GM23338 (cell line): Measurements from ENCODE around the gene ABCA13. TPM values are rescaled to one million over a fixed set of nuclear protein-coding genes. Genes with fewer than 3 reads are reported as not detected.

Source experiments
- ATAC-seq: fragments of 200-7000 bp; cut with Tn5 transposase; 3 replicates; pipeline ENCODE4 v1.9.1; 2020
- DNase-seq: peaks from one replicate; pipeline ENCODE4 v3.0.0-alpha.2; 2015; ENCODE audit warnings: low spot score
- H2AFZ ChIP-seq: fragments of 200-600 bp; sonication (generic); 2 replicates; pipeline ENCODE4 v1.8.0; 2016; ENCODE audit warnings: antibody characterized with exemption, mild to moderate bottlenecking, moderate library complexity
- H3F3A ChIP-seq: fragments of 200-600 bp; sonication (generic); replicated peaks from 2 replicates; pipeline ENCODE4 v1.8.0; 2017; ENCODE audit warnings: antibody characterized with exemption, mixed run types, low read depth
- H3K27ac ChIP-seq: fragments of 200-600 bp; sonication (generic); 2 replicates; pipeline ENCODE4 v1.6.1; 2016; ENCODE audit warnings: low read depth
- H3K27me3 ChIP-seq: fragments of 200-600 bp; sonication (generic); 2 replicates; pipeline ENCODE4 v1.8.0; 2016; ENCODE audit warnings: mild to moderate bottlenecking, mixed run types, moderate library complexity; ENCODE audit not compliant: insufficient read depth
- H3K36me3 ChIP-seq: fragments of 200-600 bp; sonication (generic); 2 replicates; pipeline ENCODE4 v1.8.0; 2016; ENCODE audit warnings: mild to moderate bottlenecking; ENCODE audit not compliant: insufficient read depth
- H3K4me1 ChIP-seq: fragments of 200-600 bp; sonication (generic); 2 replicates; pipeline ENCODE4 v1.8.0; 2016; ENCODE audit warnings: mild to moderate bottlenecking, moderate library complexity; ENCODE audit not compliant: insufficient read depth
- H3K4me2 ChIP-seq: fragments of 200-600 bp; sonication (generic); 2 replicates; pipeline ENCODE4 v1.7.1; 2017; ENCODE audit warnings: mixed run types
- H3K4me3 ChIP-seq: fragments of 200-600 bp; sonication (generic); 2 replicates; pipeline ENCODE4 v1.6.1; 2016; ENCODE audit warnings: mixed run types
- H3K79me2 ChIP-seq: fragments of 200-600 bp; sonication (generic); replicated peaks from 2 replicates; pipeline ENCODE4 v1.8.0; 2017; ENCODE audit warnings: mild to moderate bottlenecking; ENCODE audit not compliant: insufficient read depth
- H3K9me2 ChIP-seq: fragments of 200-600 bp; sonication (generic); 2 replicates; pipeline ENCODE4 v1.8.0; 2017; ENCODE audit not compliant: insufficient read depth
- H4K20me1 ChIP-seq: fragments of 200-600 bp; sonication (generic); replicated peaks from 2 replicates; pipeline ENCODE4 v1.8.0; 2017; ENCODE audit warnings: mild to moderate bottlenecking; ENCODE audit not compliant: insufficient read depth
- H3K27ac Mint-ChIP-seq: 2 replicates; pipeline ENCODE4 v1.8.0; 2020; ENCODE audit warnings: inconsistent platforms, mild to moderate bottlenecking, moderate library complexity, mixed read lengths
- H3K27me3 Mint-ChIP-seq: 3 replicates; pipeline ENCODE4 v1.8.0; 2022; ENCODE audit warnings: low read depth, mild to moderate bottlenecking, moderate library complexity, mixed read lengths, inconsistent platforms; ENCODE audit not compliant: insufficient read depth, poor library complexity
- H3K36me3 Mint-ChIP-seq: 3 replicates; pipeline ENCODE4 v1.8.0; 2021; ENCODE audit warnings: low read depth, mild to moderate bottlenecking, inconsistent platforms, moderate library complexity, mixed read lengths
- H3K4me1 Mint-ChIP-seq: 3 replicates; pipeline ENCODE4 v1.8.0; 2020; ENCODE audit warnings: mild to moderate bottlenecking, inconsistent platforms, mixed read lengths
- H3K4me3 Mint-ChIP-seq: 3 replicates; pipeline ENCODE4 v1.8.0; 2021; ENCODE audit warnings: moderate library complexity, mild to moderate bottlenecking, inconsistent platforms, mixed read lengths
- H3K9me3 Mint-ChIP-seq: 3 replicates; pipeline ENCODE4 v1.8.0; 2020; ENCODE audit warnings: moderate library complexity, mild to moderate bottlenecking, inconsistent platforms, mixed read lengths
- EZH2 ChIP-seq: fragments of 200-600 bp; sonication (generic); IDR thresholded peaks from one replicate; pipeline ENCODE4 v1.8.0; 2017; ENCODE audit warnings: antibody characterized with exemption, mild to moderate bottlenecking, low read depth; ENCODE audit not compliant: unreplicated experiment
- EZH2phosphoT487 ChIP-seq: fragments of 200-600 bp; sonication (generic); IDR thresholded peaks from one replicate; pipeline ENCODE4 v1.8.1; 2018; ENCODE audit warnings: antibody characterized with exemption; ENCODE audit not compliant: unreplicated experiment
- STAT1 ChIP-seq: IDR thresholded peaks from one replicate; pipeline ENCODE4 v1.6.1; 2016; ENCODE audit warnings: antibody characterized with exemption; ENCODE audit not compliant: unreplicated experiment
- ZNF114 ChIP-seq: fragments of 250-450 bp; sonication (Bioruptor Pico); IDR thresholded peaks from 2 replicates; pipeline ENCODE4 v1.5.0; 2020; ENCODE audit warnings: mild to moderate bottlenecking, moderate library complexity
- ZNF331 ChIP-seq: fragments of 250-450 bp; sonication (Bioruptor Pico); IDR thresholded peaks from 2 replicates; pipeline ENCODE4 v1.5.0; 2020; ENCODE audit warnings: low read depth, mild to moderate bottlenecking, moderate library complexity
- polyA plus RNA-seq: library from polyadenylated mRNA; unstranded; fragments of >200 nt; fragmentation: Nextera tagmentation; extraction: Ambion mirVana; gene quantifications from 2 replicates; pipeline ENCODE4 v1.2.1, GENCODE V29; 2016
- total RNA-seq: library from RNA; depleted of rRNA; stranded (reverse); fragments of >200 nt; shearing (Covaris generic); gene quantifications from 2 replicates; pipeline ENCODE4 v1.2.3, GENCODE V29; 2014
- TF ChIP-seq, protein P1 (sequence below): fragments of 250-450 bp; sonication (Bioruptor Pico); IDR thresholded peaks from 2 replicates; pipeline ENCODE4 v1.5.0; 2020; ENCODE audit warnings: mild to moderate bottlenecking, moderate library complexity
- TF ChIP-seq, protein P2 (sequence below): IDR thresholded peaks from one replicate; pipeline ENCODE4 v1.6.1; 2018; ENCODE audit warnings: antibody characterized with exemption; ENCODE audit not compliant: unreplicated experiment

ABCA13 gene
- total and polyA plus RNA-seq, 2 experiments from 2014 or later, result 0.21 TPM; not detected in 1

GRCh38 chr7:48173313-48173712, 2.1 kb downstream of the ABCA13 start (continued):
- TF ChIP-seq, protein P1, sequence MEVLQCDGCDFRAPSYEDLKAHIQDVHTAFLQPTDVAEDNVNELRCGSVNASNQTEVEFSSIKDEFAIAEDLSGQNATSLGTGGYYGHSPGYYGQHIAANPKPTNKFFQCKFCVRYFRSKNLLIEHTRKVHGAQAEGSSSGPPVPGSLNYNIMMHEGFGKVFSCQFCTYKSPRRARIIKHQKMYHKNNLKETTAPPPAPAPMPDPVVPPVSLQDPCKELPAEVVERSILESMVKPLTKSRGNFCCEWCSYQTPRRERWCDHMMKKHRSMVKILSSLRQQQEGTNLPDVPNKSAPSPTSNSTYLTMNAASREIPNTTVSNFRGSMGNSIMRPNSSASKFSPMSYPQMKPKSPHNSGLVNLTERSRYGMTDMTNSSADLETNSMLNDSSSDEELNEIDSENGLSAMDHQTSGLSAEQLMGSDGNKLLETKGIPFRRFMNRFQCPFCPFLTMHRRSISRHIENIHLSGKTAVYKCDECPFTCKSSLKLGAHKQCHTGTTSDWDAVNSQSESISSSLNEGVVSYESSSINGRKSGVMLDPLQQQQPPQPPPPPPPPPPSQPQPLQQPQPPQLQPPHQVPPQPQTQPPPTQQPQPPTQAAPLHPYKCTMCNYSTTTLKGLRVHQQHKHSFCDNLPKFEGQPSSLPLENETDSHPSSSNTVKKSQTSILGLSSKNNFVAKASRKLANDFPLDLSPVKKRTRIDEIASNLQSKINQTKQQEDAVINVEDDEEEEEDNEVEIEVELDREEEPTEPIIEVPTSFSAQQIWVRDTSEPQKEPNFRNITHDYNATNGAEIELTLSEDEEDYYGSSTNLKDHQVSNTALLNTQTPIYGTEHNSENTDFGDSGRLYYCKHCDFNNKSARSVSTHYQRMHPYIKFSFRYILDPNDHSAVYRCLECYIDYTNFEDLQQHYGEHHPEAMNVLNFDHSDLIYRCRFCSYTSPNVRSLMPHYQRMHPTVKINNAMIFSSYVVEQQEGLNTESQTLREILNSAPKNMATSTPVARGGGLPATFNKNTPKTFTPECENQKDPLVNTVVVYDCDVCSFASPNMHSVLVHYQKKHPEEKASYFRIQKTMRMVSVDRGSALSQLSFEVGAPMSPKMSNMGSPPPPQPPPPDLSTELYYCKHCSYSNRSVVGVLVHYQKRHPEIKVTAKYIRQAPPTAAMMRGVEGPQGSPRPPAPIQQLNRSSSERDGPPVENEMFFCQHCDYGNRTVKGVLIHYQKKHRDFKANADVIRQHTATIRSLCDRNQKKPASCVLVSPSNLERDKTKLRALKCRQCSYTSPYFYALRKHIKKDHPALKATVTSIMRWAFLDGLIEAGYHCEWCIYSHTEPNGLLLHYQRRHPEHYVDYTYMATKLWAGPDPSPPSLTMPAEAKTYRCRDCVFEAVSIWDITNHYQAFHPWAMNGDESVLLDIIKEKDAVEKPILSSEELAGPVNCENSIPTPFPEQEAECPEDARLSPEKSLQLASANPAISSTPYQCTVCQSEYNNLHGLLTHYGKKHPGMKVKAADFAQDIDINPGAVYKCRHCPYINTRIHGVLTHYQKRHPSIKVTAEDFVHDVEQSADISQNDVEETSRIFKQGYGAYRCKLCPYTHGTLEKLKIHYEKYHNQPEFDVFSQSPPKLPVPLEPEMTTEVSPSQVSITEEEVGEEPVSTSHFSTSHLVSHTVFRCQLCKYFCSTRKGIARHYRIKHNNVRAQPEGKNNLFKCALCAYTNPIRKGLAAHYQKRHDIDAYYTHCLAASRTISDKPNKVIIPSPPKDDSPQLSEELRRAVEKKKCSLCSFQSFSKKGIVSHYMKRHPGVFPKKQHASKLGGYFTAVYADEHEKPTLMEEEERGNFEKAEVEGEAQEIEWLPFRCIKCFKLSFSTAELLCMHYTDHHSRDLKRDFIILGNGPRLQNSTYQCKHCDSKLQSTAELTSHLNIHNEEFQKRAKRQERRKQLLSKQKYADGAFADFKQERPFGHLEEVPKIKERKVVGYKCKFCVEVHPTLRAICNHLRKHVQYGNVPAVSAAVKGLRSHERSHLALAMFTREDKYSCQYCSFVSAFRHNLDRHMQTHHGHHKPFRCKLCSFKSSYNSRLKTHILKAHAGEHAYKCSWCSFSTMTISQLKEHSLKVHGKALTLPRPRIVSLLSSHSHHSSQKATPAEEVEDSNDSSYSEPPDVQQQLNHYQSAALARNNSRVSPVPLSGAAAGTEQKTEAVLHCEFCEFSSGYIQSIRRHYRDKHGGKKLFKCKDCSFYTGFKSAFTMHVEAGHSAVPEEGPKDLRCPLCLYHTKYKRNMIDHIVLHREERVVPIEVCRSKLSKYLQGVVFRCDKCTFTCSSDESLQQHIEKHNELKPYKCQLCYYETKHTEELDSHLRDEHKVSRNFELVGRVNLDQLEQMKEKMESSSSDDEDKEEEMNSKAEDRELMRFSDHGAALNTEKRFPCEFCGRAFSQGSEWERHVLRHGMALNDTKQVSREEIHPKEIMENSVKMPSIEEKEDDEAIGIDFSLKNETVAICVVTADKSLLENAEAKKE, result no peak
- TF ChIP-seq ZNF114 (CRISPR knock-in tag), result no peak
- TF ChIP-seq EZH2, result no peak
- no peak for TF ChIP-seq EZH2phosphoT487
- TF ChIP-seq STAT1, result no peak

DNA sequence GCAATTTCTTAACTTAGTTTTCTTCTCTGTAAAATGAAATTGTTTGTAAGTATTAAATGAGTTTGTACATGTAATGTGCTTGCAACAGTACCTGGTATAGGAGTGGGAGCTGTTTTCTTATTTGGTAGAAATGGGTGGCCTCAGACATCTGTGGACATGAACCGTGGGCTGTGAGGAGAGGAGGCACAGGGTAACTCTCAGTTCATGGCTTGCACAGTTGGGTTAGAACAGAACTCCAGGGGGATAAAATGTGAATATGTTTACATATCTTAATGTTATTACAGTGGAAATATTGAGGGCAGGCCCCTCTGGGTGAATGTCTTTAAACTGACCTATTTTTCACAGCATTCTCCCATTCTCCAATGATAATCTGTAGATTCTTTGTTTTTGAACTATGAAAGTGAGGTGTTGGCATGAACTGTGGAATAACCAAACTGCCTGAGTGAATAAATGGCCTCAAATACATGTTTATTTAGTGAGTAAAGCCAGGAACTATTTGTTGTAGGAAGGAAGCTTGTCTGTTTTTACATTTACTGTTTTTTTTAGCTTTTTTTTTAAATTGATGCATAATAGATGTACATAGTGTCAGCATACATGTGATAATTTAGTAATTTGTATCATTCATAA, 2.6 kb downstream of the ABCA13 start:
- Mint-ChIP-seq H3K27me3 (peaks cover 3% of the 10 kb centered on the region), H3K36me3 (no peaks in the 10 kb centered on the region), H3K27ac (no peak overlapping the region), H3K9me3 (peaks cover 8% of the 10 kb centered on the region; the same call in 2 of the 3 replicates), H3K4me3 (no peak overlapping the region), H3K4me1 (peaks cover 7% of the 10 kb centered on the region)
- H3K4me3 ChIP-seq, result no peak overlapping the region
- H3K9me2 ChIP-seq, result no peaks in the 10 kb centered on the region
- H3K36me3 ChIP-seq, result no peaks in the 10 kb centered on the region
- no peak overlapping the region for H2AFZ ChIP-seq
- H4K20me1 ChIP-seq, result no peaks in the 10 kb centered on the region
- ATAC-seq (no peak), DNase-seq (no peak)
- H3K27ac ChIP-seq, result no peak overlapping the region
- H3F3A ChIP-seq, result no peaks in the 10 kb centered on the region
- H3K4me2 ChIP-seq, result no peak overlapping the region
- H3K79me2 ChIP-seq, result no peaks in the 10 kb centered on the region
- TF ChIP-seq, protein P2, sequence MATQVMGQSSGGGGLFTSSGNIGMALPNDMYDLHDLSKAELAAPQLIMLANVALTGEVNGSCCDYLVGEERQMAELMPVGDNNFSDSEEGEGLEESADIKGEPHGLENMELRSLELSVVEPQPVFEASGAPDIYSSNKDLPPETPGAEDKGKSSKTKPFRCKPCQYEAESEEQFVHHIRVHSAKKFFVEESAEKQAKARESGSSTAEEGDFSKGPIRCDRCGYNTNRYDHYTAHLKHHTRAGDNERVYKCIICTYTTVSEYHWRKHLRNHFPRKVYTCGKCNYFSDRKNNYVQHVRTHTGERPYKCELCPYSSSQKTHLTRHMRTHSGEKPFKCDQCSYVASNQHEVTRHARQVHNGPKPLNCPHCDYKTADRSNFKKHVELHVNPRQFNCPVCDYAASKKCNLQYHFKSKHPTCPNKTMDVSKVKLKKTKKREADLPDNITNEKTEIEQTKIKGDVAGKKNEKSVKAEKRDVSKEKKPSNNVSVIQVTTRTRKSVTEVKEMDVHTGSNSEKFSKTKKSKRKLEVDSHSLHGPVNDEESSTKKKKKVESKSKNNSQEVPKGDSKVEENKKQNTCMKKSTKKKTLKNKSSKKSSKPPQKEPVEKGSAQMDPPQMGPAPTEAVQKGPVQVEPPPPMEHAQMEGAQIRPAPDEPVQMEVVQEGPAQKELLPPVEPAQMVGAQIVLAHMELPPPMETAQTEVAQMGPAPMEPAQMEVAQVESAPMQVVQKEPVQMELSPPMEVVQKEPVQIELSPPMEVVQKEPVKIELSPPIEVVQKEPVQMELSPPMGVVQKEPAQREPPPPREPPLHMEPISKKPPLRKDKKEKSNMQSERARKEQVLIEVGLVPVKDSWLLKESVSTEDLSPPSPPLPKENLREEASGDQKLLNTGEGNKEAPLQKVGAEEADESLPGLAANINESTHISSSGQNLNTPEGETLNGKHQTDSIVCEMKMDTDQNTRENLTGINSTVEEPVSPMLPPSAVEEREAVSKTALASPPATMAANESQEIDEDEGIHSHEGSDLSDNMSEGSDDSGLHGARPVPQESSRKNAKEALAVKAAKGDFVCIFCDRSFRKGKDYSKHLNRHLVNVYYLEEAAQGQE, result no peak
- TF ChIP-seq ZNF114 (CRISPR knock-in tag) (no peak), ZNF331 (CRISPR knock-in tag) (no peak), EZH2 (no peak)
- no peaks in the 10 kb centered on the region for H3K4me1 ChIP-seq
- peaks cover 34% of the 10 kb centered on the region for H3K27me3 ChIP-seq
